ENCODE data around the gene MAP3K15. TPM values are rescaled to one million over a fixed set of nuclear protein-coding genes. Genes with fewer than 3 reads are reported as not detected.

MAP3K15 gene
- total RNA-seq, 2 donors from 2014 or later = 0.26 to 0.33 TPM

DNA sequence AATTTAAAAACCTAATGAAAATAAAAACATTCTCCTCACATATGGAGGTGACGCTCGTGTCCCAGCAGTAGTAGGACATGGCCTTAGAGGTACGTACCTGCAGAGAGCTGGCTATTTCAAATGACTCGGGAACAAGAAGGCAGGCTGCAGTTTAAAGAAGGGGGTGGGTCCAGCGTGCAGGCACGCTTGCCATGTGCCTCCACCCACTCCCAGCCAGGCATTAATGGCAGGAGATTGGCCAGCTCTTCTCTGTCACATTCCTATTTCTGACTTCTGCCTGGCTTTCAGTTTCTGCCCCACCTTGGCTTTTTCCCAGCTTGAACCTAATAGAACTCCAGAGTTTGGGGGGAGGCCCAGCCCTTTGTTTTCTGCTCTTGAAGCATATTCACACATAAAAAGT lies 154.4 kb downstream of the MAP3K15 start:
- intact Hi-C loops (cut with DNase I) = no loop called here
- no peak for ATAC-seq
- no peak for TF ChIP-seq POLR2A (IDR thresholded peaks at IDR 0.05)
- TF ChIP-seq, protein P1, sequence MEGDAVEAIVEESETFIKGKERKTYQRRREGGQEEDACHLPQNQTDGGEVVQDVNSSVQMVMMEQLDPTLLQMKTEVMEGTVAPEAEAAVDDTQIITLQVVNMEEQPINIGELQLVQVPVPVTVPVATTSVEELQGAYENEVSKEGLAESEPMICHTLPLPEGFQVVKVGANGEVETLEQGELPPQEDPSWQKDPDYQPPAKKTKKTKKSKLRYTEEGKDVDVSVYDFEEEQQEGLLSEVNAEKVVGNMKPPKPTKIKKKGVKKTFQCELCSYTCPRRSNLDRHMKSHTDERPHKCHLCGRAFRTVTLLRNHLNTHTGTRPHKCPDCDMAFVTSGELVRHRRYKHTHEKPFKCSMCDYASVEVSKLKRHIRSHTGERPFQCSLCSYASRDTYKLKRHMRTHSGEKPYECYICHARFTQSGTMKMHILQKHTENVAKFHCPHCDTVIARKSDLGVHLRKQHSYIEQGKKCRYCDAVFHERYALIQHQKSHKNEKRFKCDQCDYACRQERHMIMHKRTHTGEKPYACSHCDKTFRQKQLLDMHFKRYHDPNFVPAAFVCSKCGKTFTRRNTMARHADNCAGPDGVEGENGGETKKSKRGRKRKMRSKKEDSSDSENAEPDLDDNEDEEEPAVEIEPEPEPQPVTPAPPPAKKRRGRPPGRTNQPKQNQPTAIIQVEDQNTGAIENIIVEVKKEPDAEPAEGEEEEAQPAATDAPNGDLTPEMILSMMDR (IDR thresholded peaks at IDR 0.05) = no peak
- no peaks in the 10 kb centered on the region for H3K27me3 ChIP-seq
- H3K27ac ChIP-seq = no peak overlapping the region
- H3K9me3 ChIP-seq = no peaks in the 10 kb centered on the region
- H3K36me3 ChIP-seq (replicated peaks in 1 of 2; ENCODE audit: insufficient read depth in 1 of 2, low read depth in 2 of 2) = peaks cover 0 to 8% of the 10 kb centered on the region in 2 donors
- WGBS, 2 donors = 60 to 89% methylated on average over 3 to 6 of the region's 6 CpGs
- no peaks in the 10 kb centered on the region for H3K4me1 ChIP-seq
- H3K4me3 ChIP-seq = no peak overlapping the region
- DNase-seq = no peak

DNA sequence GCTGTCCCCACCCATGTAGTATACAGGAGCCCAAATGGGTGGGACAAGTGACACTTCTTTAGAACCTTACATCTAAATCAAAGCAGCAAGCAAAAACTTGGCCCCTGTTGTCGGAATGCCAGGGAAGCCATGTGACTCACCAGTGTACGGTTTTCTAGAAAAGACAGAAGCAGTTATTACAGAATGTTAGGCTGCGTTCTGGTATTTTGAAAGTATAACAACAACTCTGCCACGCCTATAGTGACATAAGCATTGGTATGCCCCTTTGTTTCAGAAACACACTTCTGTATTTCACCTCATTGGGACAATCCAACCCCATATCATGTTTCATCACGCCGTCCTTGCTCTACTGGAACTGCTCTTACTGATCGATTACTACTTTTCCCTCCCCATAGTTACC lies 156.8 kb downstream of the MAP3K15 start:
- Histone ChIP-seq H3K27me3 (no peaks in the 10 kb centered on the region), H3K9me3 (no peaks in the 10 kb centered on the region), H3K27ac (no peak overlapping the region), H3K4me3 (no peak overlapping the region), H3K36me3 (replicated peaks in 1 of 2; ENCODE audit: insufficient read depth in 1 of 2, low read depth in 2 of 2) (peaks cover 0 to 10% of the 10 kb centered on the region in 2 donors), H3K4me1 (no peaks in the 10 kb centered on the region)
- WGBS, 2 donors = 80 to 87% methylated on average over 4 to 6 of the region's 7 CpGs
- TF ChIP-seq, protein P1 (IDR thresholded peaks at IDR 0.05) = no peak
- TF ChIP-seq POLR2A (IDR thresholded peaks at IDR 0.05) = no peak
- DNase-seq (no peak), ATAC-seq (no peak)
- intact Hi-C loops (cut with DNase I) = no loop called here

DNA sequence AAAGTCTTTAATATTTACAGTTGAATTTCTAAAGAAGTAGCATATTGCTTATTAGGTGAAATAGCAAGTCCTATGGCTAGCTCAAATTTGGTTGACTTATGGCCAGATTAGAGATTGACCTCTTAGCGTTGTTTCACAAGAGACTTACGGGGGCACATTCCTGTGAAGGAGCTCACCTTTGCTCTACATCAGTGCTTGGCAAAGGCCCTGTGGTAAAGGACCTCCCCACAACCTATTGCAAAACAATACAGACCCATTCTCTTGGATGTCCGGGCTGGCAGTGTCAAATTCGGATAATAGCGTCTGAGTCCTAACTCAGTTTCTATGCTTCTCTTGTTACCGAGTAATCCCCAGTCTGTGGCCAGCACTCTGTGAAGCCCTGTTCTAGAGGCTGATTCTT lies 160.7 kb downstream of the MAP3K15 start:
- Histone ChIP-seq H3K27ac (no peak overlapping the region), H3K4me1 (no peaks in the 10 kb centered on the region), H3K27me3 (no peaks in the 10 kb centered on the region), H3K4me3 (no peak overlapping the region), H3K36me3 (replicated peaks in 1 of 2; ENCODE audit: insufficient read depth in 1 of 2, low read depth in 2 of 2) (peaks cover 0 to 18% of the 10 kb centered on the region in 2 donors), H3K9me3 (no peaks in the 10 kb centered on the region)
- 82 to 91% methylated on average over 6 of the region's 6 CpGs for WGBS, 2 donors
- ATAC-seq (no peak), DNase-seq (no peak)
- intact Hi-C loops (cut with DNase I) = no loop called here
- TF ChIP-seq POLR2A (IDR thresholded peaks at IDR 0.05) = no peak
- TF ChIP-seq, protein P1 (IDR thresholded peaks at IDR 0.05) = no peak

DNA sequence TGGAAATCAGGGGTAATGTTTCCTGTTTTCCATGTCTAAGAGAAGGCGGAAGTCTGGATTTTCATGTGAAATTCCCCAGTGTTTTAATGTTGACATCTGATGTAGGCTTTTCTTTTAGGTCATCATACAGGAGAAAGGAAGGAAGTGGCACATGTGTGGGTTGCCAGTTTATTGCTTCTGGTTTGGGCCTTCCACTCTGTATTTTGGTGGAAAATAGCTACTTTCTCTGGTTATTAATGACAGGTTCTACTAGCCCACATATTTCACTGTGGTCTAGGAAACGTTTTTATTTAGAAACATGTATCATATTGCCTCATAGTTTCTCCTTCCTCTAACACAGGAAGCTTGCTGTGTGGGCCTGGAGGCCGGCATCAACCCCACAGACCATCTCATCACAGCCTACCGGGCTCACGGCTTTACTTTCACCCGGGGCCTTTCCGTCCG lies 164.3 kb downstream of the MAP3K15 start:
- WGBS, 2 donors = 69 to 79% methylated on average over 8 of the region's 8 CpGs

DNA sequence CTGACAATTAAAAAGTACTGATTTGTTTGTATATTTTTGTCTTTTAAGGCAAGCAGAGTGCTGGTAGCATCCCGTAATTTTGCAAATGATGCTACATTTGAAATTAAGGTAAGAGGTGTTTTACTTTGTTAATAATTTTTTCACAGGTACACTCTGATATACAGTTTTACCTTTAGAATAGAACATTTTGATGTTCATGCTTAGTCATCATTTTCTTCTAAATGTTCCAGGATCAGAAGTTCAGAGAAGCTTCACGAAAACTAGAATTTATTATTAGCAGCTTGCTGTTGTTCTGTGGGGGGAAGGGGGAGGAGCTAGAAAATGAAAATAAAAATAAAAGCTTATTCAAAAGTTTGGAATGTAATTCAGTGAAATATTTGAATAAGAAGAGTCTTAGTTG lies 166.0 kb downstream of the MAP3K15 start:
- 89 to 93% methylated on average over 2 of the region's 2 CpGs for WGBS, 2 donors
- Histone ChIP-seq H3K36me3 (replicated peaks in 1 of 2; ENCODE audit: insufficient read depth in 1 of 2, low read depth in 2 of 2) (peaks cover 0 to 8% of the 10 kb centered on the region in 2 donors), H3K27me3 (no peaks in the 10 kb centered on the region), H3K9me3 (no peaks in the 10 kb centered on the region), H3K4me1 (peaks cover 7% of the 10 kb centered on the region), H3K4me3 (no peak overlapping the region), H3K27ac (no peak overlapping the region)
- no peak for DNase-seq
- intact Hi-C loops (cut with DNase I) = no loop called here
- ATAC-seq = no peak
- TF ChIP-seq, protein P1 (IDR thresholded peaks at IDR 0.05) = no peak
- no peak for TF ChIP-seq POLR2A (IDR thresholded peaks at IDR 0.05)

More for the DNA sequence above, 164.3 kb downstream of the MAP3K15 start:
- DNase-seq = no peak
- Histone ChIP-seq H3K27me3 (no peaks in the 10 kb centered on the region), H3K9me3 (no peaks in the 10 kb centered on the region), H3K27ac (no peak overlapping the region), H3K4me3 (no peak overlapping the region), H3K36me3 (replicated peaks in 1 of 2; ENCODE audit: insufficient read depth in 1 of 2, low read depth in 2 of 2) (peaks cover 0 to 10% of the 10 kb centered on the region in 2 donors), H3K4me1 (peaks cover 7% of the 10 kb centered on the region)
- no peak for ATAC-seq
- intact Hi-C loops (cut with DNase I) = no loop called here
- no peak for TF ChIP-seq POLR2A (IDR thresholded peaks at IDR 0.05)
- TF ChIP-seq, protein P1 (IDR thresholded peaks at IDR 0.05) = no peak

Data from body of pancreas (tissue), 4 donors.